Right lobe of liver (tissue), 4 donors: Measurements from ENCODE around the gene PCDHGC3.

ENCODE experiments used
- CTCF ChIP-seq, 4 donors: fragments of 200-600 bp in 3 of 4; fragments of 450-650 bp in 1 of 4; IDR thresholded peaks; one replicate each; pipeline versions ENCODE4 v1.5.1 to v1.8.0; 2016 to 2022; ENCODE audit warnings: antibody characterized with exemption in 4 of 4, mild to moderate bottlenecking in 2 of 4
- POLR2A ChIP-seq: fragments of 450-650 bp; IDR thresholded peaks from one replicate; pipeline ENCODE4 v1.6.1; 2017; ENCODE audit warnings: antibody characterized with exemption, mild to moderate bottlenecking
- donor health status: DM: no; HTN: no; CAD: no.
- donor health status: DM: no; HTN: no; CAD: no.
- donor health status: DM: no; HTN: yes; CAD: no.

GRCh38 chr5:141440341-141440740 lies 35.4 kb upstream of the PCDHGC3 start:
- no peak for TF ChIP-seq CTCF (IDR thresholded peaks at IDR 0.05)
- TF ChIP-seq POLR2A, result no peak
